COLO668 (cell line): ENCODE results near the gene FBXO9.

Source experiments
- DNase-seq: peaks from one replicate; lab custom pipeline; 2025; ENCODE audit not compliant: unreplicated experiment; lab: John Stamatoyannopoulos, UW

Gene FBXO9

DNA sequence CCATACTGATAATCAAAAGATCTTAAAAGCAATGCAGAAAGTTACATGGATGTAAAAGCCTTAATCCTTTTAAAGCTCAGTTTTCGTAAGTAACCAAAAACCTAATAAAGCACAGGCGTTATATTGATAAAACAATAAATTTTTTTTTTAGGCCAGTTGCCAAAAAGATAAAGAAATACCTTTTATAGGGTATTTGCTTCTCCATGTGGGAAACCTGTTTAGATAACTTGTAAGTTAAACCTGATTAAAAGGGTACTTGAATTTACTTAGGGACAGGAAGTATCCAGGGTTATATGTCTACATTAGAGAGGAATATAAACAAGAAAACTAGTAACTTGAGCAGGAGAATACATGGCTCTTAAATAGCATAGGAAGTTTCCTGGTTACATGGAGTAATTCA lies 21.1 kb downstream of the FBXO9 start:
- DNase-seq: no peak

- no peak for DNase-seq
Observed at GRCh38 chr6:53089948-53090347, 24.7 kb downstream of the FBXO9 start.

DNA sequence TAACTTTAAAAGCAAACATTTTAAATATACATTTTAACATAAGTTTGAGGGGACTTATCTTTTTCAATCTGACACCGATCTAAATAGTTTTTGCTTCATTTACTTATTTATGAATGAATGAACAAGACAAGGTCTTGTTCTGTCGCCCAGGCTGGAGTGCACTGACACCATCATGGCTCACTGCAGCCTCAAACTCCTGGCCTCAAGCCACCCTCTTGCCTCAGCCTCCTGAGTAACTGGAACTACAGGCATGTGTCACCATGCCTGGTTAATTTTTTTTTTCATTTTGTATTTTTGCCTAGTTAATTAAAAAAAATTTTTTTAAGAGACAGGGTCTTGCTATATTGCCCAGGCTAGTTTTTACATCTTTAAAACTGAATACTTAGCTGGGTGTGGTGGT lies 25.4 kb downstream of the FBXO9 start:
- DNase-seq: no peak

GRCh38 chr6:53095270-53095669 lies 30.1 kb downstream of the FBXO9 start:
- DNase-seq: no peak

GRCh38 chr6:53095716-53096115 lies 30.5 kb downstream of the FBXO9 start:
- no peak for DNase-seq

DNA sequence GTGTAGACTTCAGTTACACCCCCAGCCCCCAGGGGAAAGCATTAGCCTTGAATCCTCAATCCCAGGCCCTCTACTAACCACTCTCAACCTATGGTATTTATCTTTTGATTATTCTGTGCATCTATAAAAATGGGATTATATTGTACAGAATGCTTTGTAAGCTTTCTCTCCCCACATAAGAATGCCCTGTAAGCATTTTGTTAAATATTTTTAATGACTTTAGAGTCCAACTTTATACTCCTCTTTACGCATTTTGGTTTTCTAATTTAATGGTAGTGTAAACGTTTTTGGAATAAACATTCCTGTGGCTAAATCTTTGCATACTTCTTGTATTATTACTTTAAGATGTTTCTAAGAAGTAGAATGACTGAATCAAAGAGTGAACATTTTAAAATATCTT lies 35.4 kb downstream of the FBXO9 start:
- DNase-seq: no peak

- no peak for DNase-seq
Observed at GRCh38 chr6:53101006-53101405, 35.8 kb downstream of the FBXO9 start.

DNA sequence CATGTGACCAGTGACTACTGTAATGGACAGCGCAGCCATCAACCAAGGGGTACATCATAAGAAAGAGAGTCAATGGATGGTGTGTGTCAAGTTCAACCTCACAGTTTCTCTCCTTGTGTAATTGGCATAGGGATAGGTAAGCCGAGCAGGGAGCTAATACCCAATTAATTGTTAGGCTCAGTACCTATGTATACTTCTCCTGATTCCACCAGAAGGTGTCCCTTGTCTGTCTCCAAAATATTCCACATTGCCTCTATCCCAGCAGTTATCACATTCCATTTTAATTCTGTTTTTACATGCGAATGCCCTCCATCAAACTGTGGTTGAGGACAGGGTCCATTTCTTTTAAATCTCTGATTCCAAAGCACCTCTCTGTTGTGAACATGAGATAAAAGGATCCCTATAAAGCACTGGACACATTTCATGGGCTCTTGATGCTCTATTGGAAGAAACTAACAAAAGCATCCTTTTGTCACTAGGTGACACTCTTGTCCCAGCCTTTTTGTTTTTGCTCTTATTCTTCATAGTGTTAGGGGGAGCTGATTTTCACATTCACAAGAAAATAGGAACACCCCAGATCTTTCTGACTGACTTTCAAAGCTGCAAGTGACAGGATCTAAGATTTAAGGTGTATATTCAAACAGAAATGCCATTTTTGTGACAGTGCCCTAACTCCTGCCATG lies 38.9 kb downstream of the FBXO9 start:
- no peak for DNase-seq

DNA sequence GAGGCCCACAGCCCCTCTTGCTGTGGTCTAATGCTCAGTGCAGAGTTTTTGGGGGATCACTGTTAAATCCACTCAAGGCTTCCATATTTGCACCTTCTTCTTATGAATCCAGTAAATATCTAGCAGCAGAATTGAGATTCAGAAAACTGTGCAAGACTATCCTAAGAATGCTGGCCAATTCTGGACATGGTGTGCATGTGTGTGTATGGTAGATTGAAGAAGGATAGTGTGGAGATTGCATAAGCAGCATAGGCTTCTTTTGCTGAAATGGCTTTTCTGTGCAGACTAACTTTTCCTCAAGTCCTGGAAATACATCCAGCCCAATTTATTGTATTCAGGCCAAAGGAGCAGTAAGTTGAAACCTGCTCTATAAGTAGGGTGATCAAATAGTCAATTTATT lies 39.7 kb downstream of the FBXO9 start:
- no peak for DNase-seq

- no peak for DNase-seq
Observed at GRCh38 chr6:53107091-53107490, 41.9 kb downstream of the FBXO9 start.

DNA sequence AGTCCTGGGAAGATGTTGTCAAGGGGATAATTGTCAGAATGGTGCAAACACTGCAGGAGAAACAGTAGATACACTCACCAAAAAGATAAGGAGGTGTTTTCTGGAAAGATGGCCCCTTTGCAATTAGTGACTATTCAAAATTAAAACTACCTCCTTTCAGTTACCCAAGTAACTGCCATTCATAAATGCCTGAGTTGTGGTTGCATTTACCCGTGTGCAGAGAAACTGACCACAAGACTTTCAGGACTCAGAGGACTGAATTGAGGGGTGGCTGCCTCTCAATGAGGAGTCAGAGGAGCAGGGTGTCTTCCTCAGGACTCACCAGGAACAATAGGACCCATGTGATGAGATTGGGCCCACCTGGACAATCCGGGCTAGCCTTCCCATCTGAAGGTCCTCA lies 44.4 kb downstream of the FBXO9 start:
- DNase-seq: no peak

DNA sequence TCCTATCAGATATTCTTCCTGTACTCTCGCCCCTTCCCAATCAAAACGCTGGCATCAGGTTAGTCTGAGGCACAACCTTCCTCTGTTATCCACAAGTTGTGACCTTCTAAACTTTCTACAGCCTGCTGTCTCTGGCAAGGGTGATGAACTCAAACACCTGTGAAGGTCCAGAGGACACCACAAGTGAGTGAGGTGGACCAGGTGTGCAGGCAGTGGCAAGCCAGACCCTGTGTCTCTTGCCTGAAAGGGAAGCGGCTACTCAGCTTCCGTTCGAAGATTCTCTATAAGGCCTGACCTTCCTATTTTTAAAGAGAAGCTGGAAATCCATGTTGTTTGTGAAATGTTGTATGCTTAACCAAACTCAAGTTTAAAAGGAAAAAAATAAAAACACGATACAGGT lies 46.7 kb downstream of the FBXO9 start:
- DNase-seq: no peak

DNA sequence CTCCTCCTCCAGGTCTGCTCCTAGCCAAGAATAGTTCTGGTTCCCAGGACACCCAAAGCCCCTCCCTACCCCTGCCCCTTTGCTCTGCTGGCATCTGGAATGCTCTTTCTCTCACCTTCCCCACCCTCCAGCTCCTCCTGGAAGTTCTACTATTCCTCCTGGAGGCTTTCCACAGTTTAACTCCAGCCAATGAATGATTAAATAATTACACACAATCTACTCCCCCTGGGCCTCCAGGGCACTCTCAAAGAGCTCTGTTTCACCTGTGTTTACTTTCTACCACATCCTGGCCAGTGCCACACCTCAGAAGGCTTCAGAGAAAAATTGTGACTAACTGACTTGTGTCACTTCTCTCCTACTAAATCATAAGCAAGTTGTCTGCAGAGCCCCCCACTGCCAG lies 47.2 kb downstream of the FBXO9 start:
- DNase-seq: peak; percentile 62

DNA sequence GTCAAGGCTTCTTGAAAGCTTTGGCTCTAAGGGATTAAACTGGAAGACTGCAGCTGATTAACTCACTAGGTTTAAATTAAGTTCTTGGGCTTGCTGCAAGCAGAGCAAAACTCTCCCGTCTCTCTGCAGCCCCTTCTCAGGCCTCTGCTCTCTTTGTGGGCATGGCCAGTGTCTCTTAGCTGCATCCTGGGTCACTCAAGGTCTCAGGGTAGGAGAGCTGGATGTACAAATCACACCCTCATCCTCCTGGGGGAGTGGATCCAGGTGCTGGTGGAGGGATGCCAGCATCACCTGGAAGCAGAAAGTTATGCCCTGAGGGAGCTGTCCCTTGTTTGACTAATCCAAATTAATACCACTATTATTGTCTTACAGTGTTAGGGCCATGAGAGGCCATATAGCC lies 47.7 kb downstream of the FBXO9 start:
- peak; percentile 26 for DNase-seq

- no peak for DNase-seq
Observed at GRCh38 chr6:53113742-53114141, 48.5 kb downstream of the FBXO9 start.

GRCh38 chr6:53115113-53115512 lies 49.9 kb downstream of the FBXO9 start:
- DNase-seq: no peak

- no peak for DNase-seq
Observed at GRCh38 chr6:53115741-53116140, 50.5 kb downstream of the FBXO9 start.

GRCh38 chr6:53119349-53119748 lies 54.1 kb downstream of the FBXO9 start:
- no peak for DNase-seq

DNA sequence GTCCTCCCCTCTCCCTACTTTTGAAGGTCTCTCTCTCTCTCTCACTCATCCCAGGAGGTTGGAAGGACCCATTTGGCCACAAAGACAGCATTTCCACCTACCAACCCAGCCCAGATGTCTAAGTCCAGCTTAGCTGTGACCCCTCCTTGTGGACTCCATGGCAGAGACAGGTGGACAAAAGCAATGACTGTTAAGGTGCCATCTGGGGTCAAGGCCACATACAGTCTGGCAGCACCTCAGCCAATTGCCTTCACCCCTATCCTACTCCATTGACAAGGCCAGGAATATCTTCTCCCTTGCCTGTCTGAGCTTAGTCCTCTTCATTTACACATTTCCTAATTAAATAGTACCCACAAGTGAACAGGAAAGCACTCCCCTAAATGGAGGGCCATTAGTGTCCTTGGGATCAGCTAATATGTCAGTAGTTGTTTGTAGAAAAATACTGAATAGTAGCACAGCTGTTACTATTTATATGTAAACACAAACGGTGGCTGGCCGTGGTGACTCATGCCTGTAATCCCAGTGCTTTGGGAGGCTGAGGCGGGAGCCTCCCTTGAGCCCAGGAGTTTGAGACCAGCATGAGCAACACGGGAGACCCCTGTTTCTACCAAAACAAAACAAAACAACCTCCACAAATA lies 54.7 kb downstream of the FBXO9 start:
- peak; percentile 73 for DNase-seq

DNA sequence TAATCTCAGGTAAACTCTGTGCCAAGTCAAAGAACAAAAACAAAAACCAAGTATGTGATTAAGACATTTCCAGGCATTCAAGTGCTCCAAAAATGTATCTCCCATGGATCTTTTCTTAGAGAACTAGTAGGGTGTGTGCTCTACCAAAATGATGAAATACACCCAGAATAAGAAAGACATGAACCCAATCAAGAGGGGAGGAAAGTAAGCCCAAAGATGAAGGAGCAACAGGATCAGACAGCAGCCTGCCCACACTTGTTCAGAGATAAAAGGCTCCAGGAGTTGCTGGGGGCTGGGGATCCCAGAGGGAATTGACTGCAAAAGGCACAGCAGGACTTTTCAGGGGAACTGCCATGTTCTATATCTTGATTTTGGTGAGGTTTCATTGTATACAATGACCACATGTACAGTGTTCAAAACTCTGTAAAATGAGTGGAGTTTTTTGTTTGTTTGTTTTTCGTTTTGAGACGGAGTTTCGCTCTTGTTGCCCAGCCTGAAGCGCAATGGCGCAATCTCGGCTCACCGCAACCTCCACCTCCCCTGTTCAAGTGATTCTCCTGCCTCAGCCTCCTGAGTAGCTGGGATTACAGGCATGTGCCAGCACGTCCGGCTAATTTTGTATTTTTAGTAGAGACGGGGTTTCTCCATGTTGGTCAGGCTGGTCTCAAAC lies 59.1 kb downstream of the FBXO9 start:
- no peak for DNase-seq

GRCh38 chr6:53125276-53125675 lies 60.1 kb downstream of the FBXO9 start:
- no peak for DNase-seq

DNA sequence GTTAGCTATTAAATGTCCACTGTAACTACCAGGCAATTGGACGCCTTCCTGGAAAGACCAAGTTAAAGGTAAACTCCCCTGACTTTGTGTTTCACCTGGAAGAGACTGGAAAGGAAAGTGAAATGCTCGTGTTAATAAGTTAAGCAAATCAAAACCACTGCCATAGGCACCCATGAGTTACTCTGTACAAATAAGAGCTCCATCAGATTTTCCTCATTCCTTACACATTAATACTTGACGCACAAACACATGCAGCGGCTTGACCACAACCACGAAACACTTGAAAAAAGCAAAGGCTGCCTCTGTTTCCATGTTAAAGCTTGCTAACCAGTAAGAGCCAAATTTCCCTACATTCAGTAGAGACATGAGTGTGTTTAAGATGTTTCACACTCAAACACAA lies 63.6 kb downstream of the FBXO9 start:
- no peak for DNase-seq
